ENCODE measurements around the gene CDH26.
A peak's percentile ranks its signal among the peaks of the same experiment; 100 is the strongest.

CDH26 gene

GRCh38 chr20:60046860-60047259 is 88.6 kb downstream of the CDH26 start:
- DNase-seq (ENCODE audit: low spot score): no peak

GRCh38 chr20:60048634-60049521 is 90.7 kb downstream of the CDH26 start:
- DNase-seq (ENCODE audit: low spot score): no peak

- no peak for DNase-seq (ENCODE audit: low spot score)
Observed at GRCh38 chr20:60049601-60050000, 91.4 kb downstream of the CDH26 start.

GRCh38 chr20:60050193-60050947 is 92.1 kb downstream of the CDH26 start:
- DNase-seq (ENCODE audit: low spot score): no peak

GRCh38 chr20:60051911-60052310 is 93.7 kb downstream of the CDH26 start:
- no peak for DNase-seq (ENCODE audit: low spot score)

GRCh38 chr20:60052322-60052721 is 94.1 kb downstream of the CDH26 start:
- no peak for DNase-seq (ENCODE audit: low spot score)

- no peak for DNase-seq (ENCODE audit: low spot score)
Observed at GRCh38 chr20:60053125-60053817, 95.0 kb downstream of the CDH26 start.

- no peak for DNase-seq (ENCODE audit: low spot score)
Observed at GRCh38 chr20:60053818-60054190, 95.6 kb downstream of the CDH26 start.

- DNase-seq (ENCODE audit: low spot score): no peak
Observed at GRCh38 chr20:60054716-60055634, 96.8 kb downstream of the CDH26 start.

GRCh38 chr20:60055740-60056139 is 97.5 kb downstream of the CDH26 start:
- DNase-seq (ENCODE audit: low spot score): no peak

GRCh38 chr20:60056407-60057122 is 98.3 kb downstream of the CDH26 start:
- DNase-seq (ENCODE audit: low spot score): no peak

GRCh38 chr20:60057123-60057865 is 99.1 kb downstream of the CDH26 start:
- peak; percentile 79 for DNase-seq (ENCODE audit: low spot score)

- DNase-seq (ENCODE audit: low spot score): no peak
Observed at GRCh38 chr20:60057866-60058807, 99.9 kb downstream of the CDH26 start.

- no peak for DNase-seq (ENCODE audit: low spot score)
Observed at GRCh38 chr20:60058879-60059278, 100.7 kb downstream of the CDH26 start.

- DNase-seq (ENCODE audit: low spot score): no peak
Observed at GRCh38 chr20:60060006-60060557, 101.9 kb downstream of the CDH26 start.

- DNase-seq (ENCODE audit: low spot score): no peak
Observed at GRCh38 chr20:60060593-60060992, 102.4 kb downstream of the CDH26 start.

- no peak for DNase-seq (ENCODE audit: low spot score)
Observed at GRCh38 chr20:60062431-60063047, 104.3 kb downstream of the CDH26 start.

- no peak for DNase-seq (ENCODE audit: low spot score)
Observed at GRCh38 chr20:60063048-60063451, 104.8 kb downstream of the CDH26 start.
